ENCODE data around the gene JUNB. TPM values are rescaled to one million over a fixed set of nuclear protein-coding genes. Genes with fewer than 3 reads are reported as not detected.
A peak's percentile ranks its signal among the peaks of the same experiment; 100 is the strongest.

The JUNB gene
- total and polyA plus RNA-seq, 10 of the 15 experiments (the other 5 are each of a cell fraction or from before 2014, with no cell fraction given) = 0.55 to 144 (median 68.3) TPM

DNA sequence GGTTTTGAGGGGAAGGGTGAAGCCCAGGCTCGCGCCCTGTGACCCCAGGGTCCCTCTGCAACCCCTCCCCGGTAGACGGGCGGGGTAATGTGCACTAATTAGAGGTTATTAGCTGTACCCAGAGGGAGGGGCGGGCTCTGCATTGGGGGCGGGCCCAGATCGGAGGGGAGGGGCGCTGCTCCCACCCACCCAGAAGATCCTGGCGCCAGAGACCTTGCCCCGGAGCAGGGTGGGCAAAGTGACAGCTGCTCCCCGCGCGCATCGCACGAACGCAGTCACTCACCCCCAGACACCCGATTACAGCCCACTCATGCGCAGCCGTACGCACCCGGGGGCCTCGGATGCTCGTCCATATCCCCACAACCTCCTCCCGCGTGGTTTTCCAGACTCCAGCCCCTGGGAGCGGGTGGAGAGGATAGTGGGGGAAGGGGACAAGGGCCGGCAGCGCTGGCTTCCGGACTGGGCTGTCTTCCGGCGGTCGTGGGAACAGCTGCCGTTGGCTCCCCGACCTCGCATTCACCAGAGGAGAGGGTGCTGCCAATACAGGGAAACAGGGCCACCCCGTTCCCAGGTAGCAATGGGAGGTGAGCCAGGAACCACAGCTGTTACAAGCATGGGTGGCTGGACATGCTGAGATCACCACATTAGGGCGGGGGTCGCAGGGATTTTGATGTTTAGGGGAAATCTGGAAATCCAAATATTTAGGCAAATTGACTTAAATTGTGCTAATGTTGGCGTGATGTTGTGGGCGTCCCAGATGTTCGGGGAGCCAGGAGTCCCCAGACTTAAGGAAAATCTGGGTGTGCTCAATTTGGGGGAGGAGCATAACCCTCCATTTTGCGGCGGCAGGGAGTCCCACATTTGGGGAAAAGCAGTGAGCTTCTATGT is 13.0 kb upstream of the JUNB start (continued):
- TF ChIP-seq ZBTB40 (IDR thresholded peaks at IDR 0.05; ENCODE audit: borderline replicate concordance) = no peak; the same call in 1 of the 2 replicates
- TF ChIP-seq, protein P1, sequence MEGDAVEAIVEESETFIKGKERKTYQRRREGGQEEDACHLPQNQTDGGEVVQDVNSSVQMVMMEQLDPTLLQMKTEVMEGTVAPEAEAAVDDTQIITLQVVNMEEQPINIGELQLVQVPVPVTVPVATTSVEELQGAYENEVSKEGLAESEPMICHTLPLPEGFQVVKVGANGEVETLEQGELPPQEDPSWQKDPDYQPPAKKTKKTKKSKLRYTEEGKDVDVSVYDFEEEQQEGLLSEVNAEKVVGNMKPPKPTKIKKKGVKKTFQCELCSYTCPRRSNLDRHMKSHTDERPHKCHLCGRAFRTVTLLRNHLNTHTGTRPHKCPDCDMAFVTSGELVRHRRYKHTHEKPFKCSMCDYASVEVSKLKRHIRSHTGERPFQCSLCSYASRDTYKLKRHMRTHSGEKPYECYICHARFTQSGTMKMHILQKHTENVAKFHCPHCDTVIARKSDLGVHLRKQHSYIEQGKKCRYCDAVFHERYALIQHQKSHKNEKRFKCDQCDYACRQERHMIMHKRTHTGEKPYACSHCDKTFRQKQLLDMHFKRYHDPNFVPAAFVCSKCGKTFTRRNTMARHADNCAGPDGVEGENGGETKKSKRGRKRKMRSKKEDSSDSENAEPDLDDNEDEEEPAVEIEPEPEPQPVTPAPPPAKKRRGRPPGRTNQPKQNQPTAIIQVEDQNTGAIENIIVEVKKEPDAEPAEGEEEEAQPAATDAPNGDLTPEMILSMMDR (IDR thresholded peaks at IDR 0.05 in 2 of 3, conservative IDR thresholded peaks at IDR 0.05 in 1 of 3; ENCODE audit: control insufficient read depth in 2 of 3, extremely low read depth in 1 of 3, insufficient read depth in 1 of 3, low read depth in 3 of 3, low read length in 3 of 3) = no peak
- no peak for TF ChIP-seq RCOR1 (conservative IDR thresholded peaks at IDR 0.05; ENCODE audit: low read depth, low read length)
- TF ChIP-seq TAF1 (IDR thresholded peaks at IDR 0.05; ENCODE audit: borderline replicate concordance, low read depth, low read length) = peak; percentile 25; the same call in 1 of the 2 replicates
- 0 out of 2 replicates have a peak, but pooled peaks have one; percentile 17 for TF ChIP-seq HDGF (IDR thresholded peaks at IDR 0.05)
- no peak for TF ChIP-seq YBX1 (IDR thresholded peaks at IDR 0.05)
- TF ChIP-seq, protein P2, sequence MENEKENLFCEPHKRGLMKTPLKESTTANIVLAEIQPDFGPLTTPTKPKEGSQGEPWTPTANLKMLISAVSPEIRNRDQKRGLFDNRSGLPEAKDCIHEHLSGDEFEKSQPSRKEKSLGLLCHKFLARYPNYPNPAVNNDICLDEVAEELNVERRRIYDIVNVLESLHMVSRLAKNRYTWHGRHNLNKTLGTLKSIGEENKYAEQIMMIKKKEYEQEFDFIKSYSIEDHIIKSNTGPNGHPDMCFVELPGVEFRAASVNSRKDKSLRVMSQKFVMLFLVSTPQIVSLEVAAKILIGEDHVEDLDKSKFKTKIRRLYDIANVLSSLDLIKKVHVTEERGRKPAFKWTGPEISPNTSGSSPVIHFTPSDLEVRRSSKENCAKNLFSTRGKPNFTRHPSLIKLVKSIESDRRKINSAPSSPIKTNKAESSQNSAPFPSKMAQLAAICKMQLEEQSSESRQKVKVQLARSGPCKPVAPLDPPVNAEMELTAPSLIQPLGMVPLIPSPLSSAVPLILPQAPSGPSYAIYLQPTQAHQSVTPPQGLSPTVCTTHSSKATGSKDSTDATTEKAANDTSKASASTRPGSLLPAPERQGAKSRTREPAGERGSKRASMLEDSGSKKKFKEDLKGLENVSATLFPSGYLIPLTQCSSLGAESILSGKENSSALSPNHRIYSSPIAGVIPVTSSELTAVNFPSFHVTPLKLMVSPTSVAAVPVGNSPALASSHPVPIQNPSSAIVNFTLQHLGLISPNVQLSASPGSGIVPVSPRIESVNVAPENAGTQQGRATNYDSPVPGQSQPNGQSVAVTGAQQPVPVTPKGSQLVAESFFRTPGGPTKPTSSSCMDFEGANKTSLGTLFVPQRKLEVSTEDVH (IDR thresholded peaks at IDR 0.05; ENCODE audit: low read depth, partially characterized antibody) = no peak
- no peak for TF ChIP-seq NFYB (IDR thresholded peaks at IDR 0.05; ENCODE audit: insufficient read depth, low read depth, low read length)
- TF ChIP-seq PML (IDR thresholded peaks at IDR 0.05; ENCODE audit: low read length) = no peak
- no peak for TF ChIP-seq CEBPB (IDR thresholded peaks at IDR 0.05; ENCODE audit: borderline replicate concordance in 1 of 2, low read depth in 2 of 2, low read length in 2 of 2)
- no peak for TF ChIP-seq WRNIP1 (IDR thresholded peaks at IDR 0.05; ENCODE audit: borderline replicate concordance, low read depth, low read length)
- no peak for TF ChIP-seq RAD51 (IDR thresholded peaks at IDR 0.05)
- no peak for TF ChIP-seq MEF2B (IDR thresholded peaks at IDR 0.05; ENCODE audit: partially characterized antibody, poor library complexity, severe bottlenecking)
- no peak for TF ChIP-seq RBBP5 (conservative IDR thresholded peaks at IDR 0.05)
- no peak for TF ChIP-seq FOXK2 (IDR thresholded peaks at IDR 0.05)
- TF ChIP-seq NFYA (IDR thresholded peaks at IDR 0.05; ENCODE audit: borderline replicate concordance, low read depth, low read length) = no peak
- TF ChIP-seq SUPT20H (IDR thresholded peaks at IDR 0.05; ENCODE audit: borderline replicate concordance, control insufficient read depth, low read depth, low read length) = no peak
- TF ChIP-seq SP1 (IDR thresholded peaks at IDR 0.05; ENCODE audit: low read depth, low read length) = peak; percentile 4

Data from GM12878 (cell line).